Dermis microvascular lymphatic vessel endothelial cell (primary cell): ENCODE results near the gene GPR135. TPM values are rescaled to one million over a fixed set of nuclear protein-coding genes. Genes with fewer than 3 reads are reported as not detected.

Source experiments
- DNase-seq, 2 donors: peaks; one replicate each; pipeline versions ENCODE4 v3.0.0 to v3.0.0-alpha.2; 2010; ENCODE audit warnings: low read depth in 2 of 2
- total RNA-seq: library from RNA; depleted of rRNA; stranded (reverse); fragments of >200 nt; gene quantifications from 2 replicates; pipeline ENCODE4 v1.2.1, GENCODE V29; 2014

Gene GPR135
- total RNA-seq: 0.39 and 0.63 TPM in 2 replicates

- no peak for DNase-seq
Measured at GRCh38 chr14:59465316-59466135, at the start of gene GPR135. Gene GPR135 (minus strand): TSS chr14:59465380. CDS start chr14:59465226, 154 bp downstream.

DNA sequence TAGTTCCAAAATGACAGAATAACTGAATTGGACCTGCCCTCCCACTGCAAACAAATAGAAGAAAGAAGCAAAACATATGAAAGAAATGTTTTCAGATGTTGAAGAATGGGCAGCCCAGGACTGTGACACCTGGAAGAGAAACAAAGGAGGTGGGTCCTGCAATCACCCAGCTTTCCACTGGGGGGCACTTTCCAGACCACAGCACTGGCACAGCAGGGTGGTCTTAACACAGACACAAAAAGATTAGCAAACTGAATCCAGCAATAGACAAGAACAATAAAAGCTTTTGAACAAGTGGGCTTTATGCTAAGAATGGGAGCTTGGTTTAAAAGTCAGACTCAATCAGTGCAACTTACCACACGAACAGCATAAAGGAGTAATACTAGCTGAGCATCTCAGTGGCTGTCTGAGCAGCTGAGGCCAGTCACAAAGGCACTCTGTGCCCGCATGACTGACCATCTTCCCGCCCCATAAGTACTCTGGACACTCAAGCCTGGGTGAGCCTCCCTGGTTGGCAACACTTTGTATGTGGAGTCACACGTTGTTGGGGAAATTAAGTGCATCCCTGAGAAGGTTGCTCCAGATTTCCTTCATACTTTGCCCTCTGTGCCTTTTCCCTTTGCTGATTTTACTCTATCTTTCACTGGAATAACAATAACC is 46.9 kb upstream of the GPR135 start:
- DNase-seq: peak in 1 of 2 donors; percentile 12

DNA sequence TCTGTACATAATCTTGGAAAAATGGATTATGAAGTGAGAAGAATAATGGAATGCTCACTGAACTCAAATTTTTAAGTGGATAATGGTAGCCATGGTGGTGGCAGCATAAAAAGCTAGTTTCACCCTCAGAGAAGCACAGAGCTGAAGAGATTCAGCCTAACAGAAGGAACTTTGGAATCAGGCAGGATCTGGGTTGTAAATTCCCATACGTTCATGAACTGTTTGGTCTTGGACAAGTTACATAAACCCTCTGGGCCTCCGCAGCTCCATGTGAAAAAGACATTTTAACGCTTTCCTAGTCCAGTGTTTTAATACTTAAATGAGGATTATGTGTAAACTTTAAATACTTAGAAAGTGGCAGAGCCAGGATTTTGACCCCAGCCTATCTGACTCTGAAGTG is 45.8 kb upstream of the GPR135 start:
- DNase-seq: no peak

DNA sequence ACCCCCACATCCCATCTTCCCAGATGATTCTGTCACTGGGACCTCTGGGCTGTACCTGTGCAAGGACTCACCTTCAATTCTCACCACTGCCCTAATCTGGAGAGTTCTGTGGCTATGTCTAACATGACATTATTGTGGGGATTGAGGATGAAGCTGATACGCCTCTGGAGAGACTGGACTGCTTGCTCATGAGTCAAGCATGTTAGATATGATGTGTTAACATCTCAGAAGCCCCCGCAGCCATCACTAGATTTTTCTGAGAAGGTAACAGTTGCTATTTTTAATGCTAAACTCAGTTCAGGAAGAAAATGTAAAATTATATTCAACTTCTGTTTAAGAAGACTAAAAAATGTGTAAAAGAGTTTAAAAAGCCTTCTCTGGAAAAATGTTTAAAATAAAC is 44.8 kb upstream of the GPR135 start:
- no peak for DNase-seq

GRCh38 chr14:59509101-59509500 is 43.9 kb upstream of the GPR135 start:
- no peak for DNase-seq

GRCh38 chr14:59507752-59508103 is 42.5 kb upstream of the GPR135 start:
- no peak for DNase-seq

GRCh38 chr14:59507063-59507751 is 42.0 kb upstream of the GPR135 start:
- peak in 1 of 2 donors; percentile 43 for DNase-seq

DNA sequence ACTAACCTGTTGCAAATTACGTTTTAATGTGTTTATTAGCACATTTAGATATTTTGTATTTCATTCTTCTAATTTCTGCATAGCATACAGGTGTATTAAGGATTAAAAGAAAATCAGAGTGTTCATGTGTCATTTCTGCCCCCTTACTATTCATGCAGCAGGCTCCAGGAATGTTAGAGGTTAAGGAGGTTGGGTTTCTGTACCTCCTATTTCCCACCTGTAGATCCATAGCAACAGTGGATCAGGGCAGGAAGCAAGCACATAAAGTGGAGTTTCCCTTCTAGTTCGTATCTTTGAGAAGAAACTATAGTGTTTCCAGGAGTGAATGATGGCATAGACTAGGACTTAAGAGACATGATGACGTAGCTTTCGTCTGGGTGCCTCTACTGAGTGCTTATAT is 38.1 kb upstream of the GPR135 start:
- DNase-seq: no peak

DNA sequence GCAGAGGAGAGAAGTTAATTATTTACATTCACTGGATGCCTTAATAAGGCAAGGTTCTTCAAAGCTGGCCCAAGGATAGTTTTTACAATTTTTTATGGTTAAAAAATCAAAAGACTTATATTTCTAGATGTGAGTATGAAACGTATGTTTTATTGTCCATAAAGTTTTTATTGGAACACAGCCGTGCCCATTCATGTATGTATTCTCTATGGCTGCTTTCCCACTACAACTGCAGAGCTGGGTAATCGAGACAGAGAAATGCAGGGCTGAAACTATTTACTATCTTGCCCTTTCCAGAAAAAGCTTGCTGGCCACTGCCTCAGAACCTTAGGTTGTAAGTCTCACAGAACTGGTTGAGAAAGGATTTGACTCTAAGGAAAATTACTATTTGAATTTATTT is 35.6 kb upstream of the GPR135 start:
- no peak for DNase-seq

GRCh38 chr14:59492384-59492783 is 27.2 kb upstream of the GPR135 start:
- DNase-seq: no peak

- DNase-seq: no peak
Measured at GRCh38 chr14:59490756-59491155, 25.6 kb upstream of the GPR135 start.

- no peak for DNase-seq
Measured at GRCh38 chr14:59484639-59485175, 19.5 kb upstream of the GPR135 start.

GRCh38 chr14:59483819-59484638 is 18.8 kb upstream of the GPR135 start, which contains the start of the genes JKAMP and L3HYPDH:
Gene JKAMP (plus strand): TSS chr14:59484517. CDS start chr14:59484590, 73 bp downstream.
Gene L3HYPDH (minus strand): TSS chr14:59484408. CDS start chr14:59484316, 92 bp downstream.
- peak; percentile 87 to 96 for DNase-seq

DNA sequence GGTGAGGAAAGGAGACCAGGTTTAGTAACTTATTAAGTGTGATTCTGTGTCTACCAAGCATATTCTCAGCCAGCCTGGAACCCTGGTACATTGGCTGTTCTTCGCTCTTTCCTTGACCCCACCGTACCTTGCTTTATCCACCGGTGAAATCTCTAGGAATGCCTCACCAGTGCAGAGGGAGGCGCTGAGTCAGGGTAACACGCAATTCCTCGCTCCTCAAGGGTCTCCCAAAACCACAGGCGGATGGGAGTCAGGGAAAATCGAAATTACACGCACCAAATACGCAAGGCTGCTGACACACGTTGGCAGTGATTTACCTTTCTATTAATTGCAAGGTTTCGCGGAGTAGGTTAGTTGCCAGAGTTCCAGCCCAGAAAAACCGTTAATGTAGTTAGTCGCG is 18.2 kb upstream of the GPR135 start:
- DNase-seq: peak in 1 of 2 donors; percentile 29

DNA sequence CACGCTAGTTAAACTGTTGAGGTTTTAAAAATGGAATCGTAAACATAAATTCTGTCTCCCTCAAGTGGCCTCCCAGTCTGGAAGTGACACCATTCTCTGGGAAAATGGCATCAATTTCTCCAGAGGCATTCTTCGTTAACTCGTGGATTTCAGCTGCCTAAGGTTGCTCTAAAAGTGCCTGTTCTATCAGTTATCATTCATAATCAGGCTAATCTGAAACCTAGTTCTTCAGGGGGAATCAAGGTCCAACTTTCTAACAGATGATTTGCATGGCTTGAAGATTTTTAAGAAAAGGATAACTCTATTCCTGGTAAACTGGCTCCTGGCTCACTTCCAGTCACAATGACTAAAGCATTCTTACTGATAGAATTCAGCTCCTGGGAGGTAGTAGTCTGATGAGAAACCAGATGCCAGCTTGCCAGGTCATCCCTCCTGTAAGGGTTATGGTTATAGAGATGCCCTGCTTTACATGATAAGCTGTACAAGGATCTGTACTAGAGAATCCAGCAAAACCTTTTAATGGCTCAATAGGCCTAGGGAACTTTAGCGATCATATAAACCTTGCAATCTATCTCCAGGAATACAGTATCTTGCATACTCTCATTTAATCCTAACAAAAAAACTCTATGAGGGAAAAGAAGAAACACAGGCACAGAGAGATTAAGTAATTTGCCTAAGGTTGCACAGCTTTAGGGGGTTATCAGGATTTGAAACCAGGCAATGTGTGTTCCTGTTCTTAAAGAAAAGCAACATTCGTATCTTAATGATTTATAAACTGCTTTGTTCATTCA is 17.6 kb upstream of the GPR135 start:
- peak in 1 of 2 donors; percentile 70 for DNase-seq

DNA sequence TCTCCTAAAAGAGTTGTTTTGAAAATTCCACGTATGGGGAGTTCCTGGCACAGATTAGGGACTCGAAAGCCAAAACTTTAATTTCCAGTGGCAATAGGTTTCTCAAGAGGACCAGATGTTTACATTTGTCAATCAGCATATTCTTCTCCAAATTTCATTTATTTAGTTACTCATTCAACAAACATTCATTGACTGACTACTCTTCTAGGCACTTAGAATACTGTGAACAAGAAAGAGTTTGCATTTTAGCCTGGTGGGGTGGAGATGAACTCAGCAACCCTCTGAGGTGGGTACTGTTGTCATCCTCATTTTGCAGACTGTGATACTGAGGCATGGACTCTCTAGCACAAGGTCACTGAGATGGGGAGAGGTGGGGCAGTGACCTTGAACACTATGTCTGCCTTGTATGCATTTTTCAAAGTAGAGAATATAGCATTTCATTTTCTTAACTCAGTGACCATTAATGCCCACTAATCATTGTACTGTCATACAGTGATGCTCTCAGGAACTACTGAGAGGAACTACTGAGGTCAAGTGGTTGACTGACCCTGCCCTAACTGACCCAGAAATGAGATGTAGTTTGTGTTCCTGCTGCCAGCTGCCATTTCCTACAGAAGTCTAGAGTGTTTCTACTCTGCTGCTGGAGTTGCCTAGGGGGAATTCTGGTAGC is 16.8 kb upstream of the GPR135 start:
- DNase-seq: no peak

DNA sequence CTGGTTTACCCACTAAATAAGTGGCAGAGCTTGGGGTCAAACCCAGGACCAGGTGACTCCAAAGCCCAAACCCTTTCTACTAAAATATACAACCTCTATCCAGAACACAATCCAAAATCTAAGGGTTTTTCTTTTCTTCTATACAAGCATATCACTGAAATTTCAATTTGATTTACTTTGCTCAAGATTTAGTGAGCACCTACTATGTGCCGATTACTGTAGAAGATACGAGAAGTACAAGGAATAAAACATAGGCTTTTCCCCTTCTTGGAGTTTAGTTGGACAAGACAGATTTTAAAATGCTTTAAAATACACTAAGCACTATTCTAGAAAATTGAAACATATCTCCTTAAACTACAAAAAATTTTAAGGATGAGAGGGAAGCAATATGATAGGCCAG is 16.2 kb upstream of the GPR135 start:
- no peak for DNase-seq

GRCh38 chr14:59480166-59480565 is 15.0 kb upstream of the GPR135 start:
- no peak for DNase-seq

GRCh38 chr14:59478540-59478939 is 13.4 kb upstream of the GPR135 start:
- no peak for DNase-seq

DNA sequence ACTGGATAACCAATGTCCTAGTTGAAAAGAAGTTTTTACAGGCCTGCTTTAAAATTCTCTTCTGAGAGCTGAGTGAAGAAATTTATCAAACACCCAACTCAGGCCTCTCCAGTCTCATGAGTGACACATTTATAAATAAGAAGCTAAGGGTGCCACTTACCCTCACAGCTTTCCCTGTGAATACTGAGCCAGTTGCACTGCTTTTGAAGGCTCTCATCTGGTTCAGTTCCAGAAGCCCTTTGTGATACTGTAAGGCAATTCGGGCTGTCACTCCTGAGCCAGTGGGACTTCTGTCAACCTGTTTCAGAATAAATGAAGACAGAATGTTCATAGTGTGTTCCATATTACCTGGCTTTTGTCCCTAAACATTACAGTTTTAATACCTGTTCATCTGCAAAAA is 10.5 kb upstream of the GPR135 start:
- no peak for DNase-seq
